SK-N-SH treated with all-trans-retinoic acid at 6 μM for 48 hours (cell line): Measurements from ENCODE around the gene ATP6AP1.

Experiments used
- CREB5 ChIP-seq: fragments of 250-450 bp; sonication (Bioruptor Pico); IDR thresholded peaks from 2 replicates; pipeline ENCODE4 v1.5.1; 2020; ENCODE audit warnings: low read depth, mild to moderate bottlenecking, moderate library complexity
- CSRNP3 ChIP-seq: fragments of 250-450 bp; sonication (Bioruptor Pico); IDR thresholded peaks from 2 replicates; pipeline ENCODE4 v1.5.1; 2021; ENCODE audit warnings: mild to moderate bottlenecking, moderate library complexity

DNA sequence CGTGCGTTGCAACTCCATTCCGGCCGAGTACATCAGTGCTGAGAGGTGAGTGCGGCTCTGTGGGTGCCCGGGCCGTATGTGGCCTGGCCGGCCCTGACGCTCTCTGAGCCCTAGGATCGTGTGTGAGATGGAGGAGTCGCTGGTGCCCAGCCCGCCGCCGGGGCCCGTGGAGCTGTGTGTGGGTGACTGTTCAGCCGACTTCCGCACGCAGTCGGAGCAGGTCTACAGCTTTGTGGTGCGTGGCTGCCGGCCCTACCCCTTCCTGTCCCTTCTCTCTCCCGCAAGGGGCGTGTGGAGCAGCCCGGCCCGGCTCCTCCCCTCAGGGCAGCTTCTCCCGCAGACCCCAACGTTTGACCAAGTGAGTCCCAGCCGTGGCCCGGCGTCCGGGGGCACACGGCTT, 37.6 kb downstream of the ATP6AP1 start:
- TF ChIP-seq CREB5 (no peak), CSRNP3 (no peak)
